PC-3 (cell line): ENCODE data around the gene MED15. TPM values are rescaled to one million over a fixed set of nuclear protein-coding genes. Genes with fewer than 3 reads are reported as not detected.

Source experiments
- ATAC-seq: fragments of 200-7000 bp; cut with Tn5 transposase; 2 replicates; pipeline ENCODE4 v1.9.1; 2020; ENCODE audit warnings: mild to moderate bottlenecking, moderate library complexity
- BruUV-seq: library from RNA; stranded (reverse); fragments of 400-500 nt; replicated peaks from 2 replicates; lab custom pipeline; 2021; lab: Mats Ljungman, UMichigan
- CTCF ChIA-PET: fragments of 300-600 bp; sonication (Branson Sonifier 250); formaldehyde crosslinking; loops from one replicate; lab custom pipeline; 2022; ENCODE audit warnings: antibody characterized with exemption; lab: Charles Lee
- POLR2A ChIA-PET: fragments of 300-600 bp; sonication (Branson Sonifier 250); formaldehyde crosslinking; loops from one replicate; lab custom pipeline; 2022; ENCODE audit warnings: antibody characterized with exemption; ENCODE audit not compliant: unreplicated experiment; lab: Charles Lee
- DNase-seq: peaks from one replicate; pipeline ENCODE4 v3.0.0-alpha.2; 2015
- H2AFZ ChIP-seq: fragments of 300-600 bp; sonication (generic); 2 replicates; pipeline ENCODE4 v1.6.0; 2016; ENCODE audit warnings: antibody characterized with exemption, low read length
- H3F3A ChIP-seq: fragments of 300-600 bp; sonication (generic); one replicate; pipeline ENCODE4 v1.6.0; 2017; ENCODE audit warnings: antibody characterized with exemption, low read length, control low read depth, mild to moderate bottlenecking; ENCODE audit not compliant: unreplicated experiment
- H3K27ac ChIP-seq: fragments of 300-600 bp; sonication (generic); 2 replicates; pipeline ENCODE4 v1.5.1; 2016; ENCODE audit warnings: mild to moderate bottlenecking, low read length
- H3K27me3 ChIP-seq: fragments of 300-600 bp; sonication (generic); 2 replicates; pipeline ENCODE4 v1.6.1; 2016; ENCODE audit warnings: low read length, mixed read lengths
- H3K36me3 ChIP-seq: fragments of 300-600 bp; sonication (generic); 2 replicates; pipeline ENCODE4 v1.6.1; 2016; ENCODE audit warnings: low read depth, mixed run types, low read length, mixed read lengths
- H3K4me1 ChIP-seq: fragments of 300-600 bp; sonication (generic); 2 replicates; pipeline ENCODE4 v1.5.1; 2016; ENCODE audit warnings: low read length; ENCODE audit not compliant: insufficient read depth
- H3K4me2 ChIP-seq: fragments of 300-600 bp; sonication (generic); 2 replicates; pipeline ENCODE4 v1.6.0; 2016; ENCODE audit warnings: low read length
- H3K4me3 ChIP-seq: fragments of 300-600 bp; sonication (generic); 2 replicates; pipeline ENCODE4 v1.5.1; 2016; ENCODE audit warnings: mild to moderate bottlenecking, low read length, mixed read lengths
- H3K79me2 ChIP-seq: fragments of 300-600 bp; sonication (generic); 2 replicates; pipeline ENCODE4 v1.6.1; 2017; ENCODE audit warnings: low read length, mixed read lengths
- H3K9ac ChIP-seq: fragments of 300-600 bp; sonication (generic); 2 replicates; pipeline ENCODE4 v1.6.0; 2016; ENCODE audit warnings: mild to moderate bottlenecking, low read length
- H3K9me2 ChIP-seq: fragments of 300-600 bp; sonication (generic); replicated peaks from 2 replicates; pipeline ENCODE4 v1.6.1; 2016; ENCODE audit warnings: mixed run types, low read length, mixed read lengths
- H3K9me3 ChIP-seq: fragments of 300-600 bp; sonication (generic); 2 replicates; pipeline ENCODE4 v1.6.1; 2016; ENCODE audit warnings: low read length, mixed read lengths
- H4K20me1 ChIP-seq: fragments of 300-600 bp; sonication (generic); 2 replicates; pipeline ENCODE4 v1.6.1; 2016; ENCODE audit warnings: low read length, mixed read lengths
- EZH2 ChIP-seq: fragments of 300-600 bp; sonication (generic); IDR thresholded peaks from one replicate; pipeline ENCODE4 v1.6.1; 2017; ENCODE audit warnings: antibody characterized with exemption, mild to moderate bottlenecking, low read length; ENCODE audit not compliant: unreplicated experiment
- EZH2phosphoT487 ChIP-seq: fragments of 300-600 bp; sonication (generic); IDR thresholded peaks from 2 replicates; pipeline ENCODE4 v1.6.1; 2018; ENCODE audit warnings: mild to moderate bottlenecking, antibody characterized with exemption, low read length, borderline replicate concordance
- intact Hi-C: fragments of 100-400 bp; cut with micrococcal nuclease; formaldehyde crosslinking; loops from 2 replicates; pipeline ENCODE4 v1.9.0; 2023
- total RNA-seq: library from RNA; depleted of rRNA; stranded (reverse); fragments of >200 nt; gene quantifications from 2 replicates; pipeline ENCODE4 v1.2.3, GENCODE V29; 2014
- TF ChIP-seq, protein P1 (sequence below): fragments of 300-600 bp; sonication (generic); conservative IDR thresholded peaks from 2 replicates; pipeline ENCODE4 v1.5.1; 2017; ENCODE audit warnings: antibody characterized with exemption, low read depth, mild to moderate bottlenecking, low read length

MED15 gene
- total RNA-seq, 1 experiment from 2014 or later = 55.9 TPM

DNA sequence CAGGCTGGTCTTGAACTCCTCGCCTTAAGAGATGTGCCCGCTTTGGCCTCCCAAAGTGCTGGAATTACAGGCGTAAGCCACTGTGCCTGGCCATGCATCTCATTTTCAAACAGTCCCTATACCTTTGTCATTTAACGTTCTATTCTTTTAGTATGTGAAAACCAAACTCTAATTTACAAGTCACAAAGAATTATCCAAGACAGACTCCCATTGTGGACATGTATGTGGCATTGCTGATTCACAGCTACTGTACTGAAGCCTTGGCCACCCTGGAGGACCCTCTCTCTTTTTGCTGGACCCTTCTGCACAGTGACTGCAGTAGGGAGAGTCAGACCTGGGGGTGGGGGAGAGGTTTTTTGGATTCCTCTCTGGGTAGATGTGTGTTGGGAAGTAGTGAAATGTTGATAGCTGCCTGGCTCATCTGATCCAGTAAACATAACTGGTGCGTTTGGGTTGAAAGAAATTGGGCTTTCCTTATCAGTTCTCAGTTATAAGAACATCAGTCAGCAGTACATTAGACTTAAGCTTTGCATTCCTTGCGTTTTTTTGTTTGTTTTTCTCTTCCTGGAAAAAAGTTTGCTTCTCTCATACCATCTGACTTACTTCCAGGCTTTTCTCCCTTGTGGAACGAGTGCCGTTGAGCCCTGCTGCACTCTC, 65.9 kb downstream of the MED15 start:
- ATAC-seq (no peak), DNase-seq (no peak)
- intact Hi-C loops = no loop called here
- Histone ChIP-seq H3K79me2 (peaks cover 25% of the 10 kb centered on the region), H3K4me2 (no peak overlapping the region), H3K27ac (no peak overlapping the region), H3K4me1 (peaks cover 27% of the 10 kb centered on the region), H3F3A (peaks cover 5% of the 10 kb centered on the region), H2AFZ (no peak overlapping the region), H3K9me2 (no peaks in the 10 kb centered on the region), H3K9me3 (no peaks in the 10 kb centered on the region), H3K4me3 (no peak overlapping the region), H4K20me1 (no peaks in the 10 kb centered on the region), H3K9ac (no peak overlapping the region), H3K27me3 (no peaks in the 10 kb centered on the region), H3K36me3 (peaks cover 64% of the 10 kb centered on the region)
- POLR2A ChIA-PET = no interaction called here
- TF ChIP-seq EZH2phosphoT487 = no peak
- no peak for TF ChIP-seq EZH2
- TF ChIP-seq, protein P1, sequence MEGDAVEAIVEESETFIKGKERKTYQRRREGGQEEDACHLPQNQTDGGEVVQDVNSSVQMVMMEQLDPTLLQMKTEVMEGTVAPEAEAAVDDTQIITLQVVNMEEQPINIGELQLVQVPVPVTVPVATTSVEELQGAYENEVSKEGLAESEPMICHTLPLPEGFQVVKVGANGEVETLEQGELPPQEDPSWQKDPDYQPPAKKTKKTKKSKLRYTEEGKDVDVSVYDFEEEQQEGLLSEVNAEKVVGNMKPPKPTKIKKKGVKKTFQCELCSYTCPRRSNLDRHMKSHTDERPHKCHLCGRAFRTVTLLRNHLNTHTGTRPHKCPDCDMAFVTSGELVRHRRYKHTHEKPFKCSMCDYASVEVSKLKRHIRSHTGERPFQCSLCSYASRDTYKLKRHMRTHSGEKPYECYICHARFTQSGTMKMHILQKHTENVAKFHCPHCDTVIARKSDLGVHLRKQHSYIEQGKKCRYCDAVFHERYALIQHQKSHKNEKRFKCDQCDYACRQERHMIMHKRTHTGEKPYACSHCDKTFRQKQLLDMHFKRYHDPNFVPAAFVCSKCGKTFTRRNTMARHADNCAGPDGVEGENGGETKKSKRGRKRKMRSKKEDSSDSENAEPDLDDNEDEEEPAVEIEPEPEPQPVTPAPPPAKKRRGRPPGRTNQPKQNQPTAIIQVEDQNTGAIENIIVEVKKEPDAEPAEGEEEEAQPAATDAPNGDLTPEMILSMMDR = no peak
- CTCF ChIA-PET = no interaction called here
- BruUV-seq = no TSS peak

DNA sequence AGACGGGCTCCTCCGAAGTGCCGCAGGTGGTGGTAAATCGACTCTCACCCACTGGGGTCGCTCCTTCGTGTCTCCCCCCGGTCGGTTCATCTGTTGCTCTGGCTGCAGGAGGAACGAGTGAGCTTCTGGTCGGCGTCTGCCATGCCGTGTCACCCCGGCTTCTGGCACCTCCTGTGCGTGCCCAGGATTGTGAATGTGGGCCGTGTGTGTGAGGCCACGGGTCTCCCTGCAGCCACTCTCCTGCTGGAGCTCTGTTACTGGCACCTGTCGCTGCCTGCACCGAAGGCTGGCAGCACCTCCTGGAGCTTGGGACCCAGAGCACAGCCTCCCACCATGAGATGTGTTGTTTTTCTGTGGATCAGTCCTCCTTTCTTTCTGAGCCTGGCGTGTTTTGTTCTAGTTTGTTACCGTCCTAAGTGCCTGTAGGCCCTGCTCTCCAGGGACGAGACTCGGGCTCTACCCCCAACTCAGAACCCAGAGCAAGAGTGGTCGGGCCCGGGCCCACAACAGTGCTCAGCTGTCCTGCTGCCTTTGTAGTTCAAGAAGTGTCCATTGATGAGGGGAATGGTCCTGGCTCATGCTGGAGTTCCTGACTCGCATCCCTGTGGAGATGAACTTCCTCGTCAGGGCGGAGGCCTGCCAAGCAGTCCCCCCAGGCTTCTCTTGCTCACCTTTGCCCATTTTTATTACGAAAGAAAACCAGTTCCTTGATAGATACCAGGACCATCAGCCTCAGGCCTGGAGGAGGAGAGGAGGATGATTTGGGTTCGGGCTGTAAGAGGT, 66.6 kb downstream of the MED15 start:
- Histone ChIP-seq H3K4me1 (peaks cover 20% of the 10 kb centered on the region), H3K9me3 (no peaks in the 10 kb centered on the region), H3K79me2 (peaks cover 22% of the 10 kb centered on the region), H2AFZ (no peak overlapping the region), H3K4me3 (no peak overlapping the region), H3K9ac (no peak overlapping the region), H3F3A (no peaks in the 10 kb centered on the region), H3K4me2 (no peak overlapping the region), H3K27me3 (no peaks in the 10 kb centered on the region), H3K27ac (no peak overlapping the region), H3K9me2 (no peaks in the 10 kb centered on the region), H3K36me3 (peaks cover 58% of the 10 kb centered on the region), H4K20me1 (no peaks in the 10 kb centered on the region)
- TF ChIP-seq EZH2phosphoT487 = no peak
- DNase-seq = no peak
- no peak for ATAC-seq
- no TSS peak for BruUV-seq
- intact Hi-C loops = no loop called here
- POLR2A ChIA-PET = no interaction called here
- CTCF ChIA-PET = no interaction called here

DNA sequence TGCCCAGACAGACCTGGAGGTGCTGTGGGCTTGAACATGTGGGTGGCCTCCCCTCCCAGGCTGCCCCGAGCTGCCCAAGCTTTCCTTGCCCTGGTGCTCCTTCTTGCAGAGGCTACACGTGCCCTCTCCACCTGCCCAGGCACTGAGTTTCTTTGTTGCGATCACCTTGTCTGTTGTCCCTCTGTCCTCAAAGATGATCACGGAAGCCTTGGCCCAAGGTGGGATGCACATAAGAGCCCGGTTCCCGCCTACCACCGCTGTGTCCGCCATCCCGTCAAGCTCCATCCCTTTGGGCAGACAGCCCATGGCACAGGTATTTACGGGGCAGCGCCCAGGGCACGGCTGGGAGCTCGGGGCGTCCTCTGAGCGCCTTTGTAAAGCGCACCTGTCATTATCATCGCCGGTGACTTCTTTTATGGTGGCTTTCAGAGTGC, 67.5 kb downstream of the MED15 start:
- ChIA-PET POLR2A (no interaction called here), CTCF (no interaction called here)

More for the DNA sequence above, 67.5 kb downstream of the MED15 start:
- Histone ChIP-seq H3F3A (no peaks in the 10 kb centered on the region), H3K9me3 (no peaks in the 10 kb centered on the region), H3K27me3 (no peaks in the 10 kb centered on the region), H3K27ac (no peak overlapping the region), H3K4me1 (peaks cover 11% of the 10 kb centered on the region), H3K79me2 (peaks cover 19% of the 10 kb centered on the region), H4K20me1 (no peaks in the 10 kb centered on the region), H2AFZ (no peak overlapping the region), H3K9ac (no peak overlapping the region), H3K4me2 (no peak overlapping the region), H3K4me3 (no peak overlapping the region), H3K36me3 (peaks cover 53% of the 10 kb centered on the region), H3K9me2 (no peaks in the 10 kb centered on the region)
- no TSS peak for BruUV-seq
- ATAC-seq (no peak), DNase-seq (no peak)
- TF ChIP-seq EZH2 = no peak
- TF ChIP-seq EZH2phosphoT487 = no peak
- TF ChIP-seq, protein P1 = no peak
- intact Hi-C loops = no loop called here
